Naive B cell (primary cell): ENCODE data around the gene CTSW. TPM values are rescaled to one million over a fixed set of nuclear protein-coding genes. Genes with fewer than 3 reads are reported as not detected.

ENCODE experiments used
- ATAC-seq, 2 donors: fragments of 150-1000 bp; cut with Tn5 transposase; 2 replicates each; pipeline ENCODE4 v1.10.0; 2021; ENCODE audit warnings: low read depth in 2 of 2, mild to moderate bottlenecking in 2 of 2, moderate library complexity in 2 of 2
- DNase-seq: peaks from one replicate; pipeline ENCODE4 v3.0.0; 2022
- H3K27ac Mint-ChIP-seq, 6 donors: one replicate each; pipeline ENCODE4 v1.8.0; 2020 to 2022; ENCODE audit warnings: mild to moderate bottlenecking in 6 of 6, mixed read lengths in 6 of 6, moderate library complexity in 5 of 6, inconsistent platforms in 2 of 6
- H3K27me3 Mint-ChIP-seq, 3 donors: one replicate each; pipeline ENCODE4 v1.8.0; 2021 to 2022; ENCODE audit warnings: mixed read lengths in 3 of 3, mild to moderate bottlenecking in 1 of 3
- H3K36me3 Mint-ChIP-seq, 2 donors: one replicate each; pipeline ENCODE4 v1.8.0; 2020 to 2022; ENCODE audit warnings: mixed read lengths in 2 of 2, inconsistent platforms in 1 of 2, mild to moderate bottlenecking in 1 of 2
- H3K4me1 Mint-ChIP-seq, 3 donors: one replicate each; pipeline ENCODE4 v1.8.0; 2020 to 2022; ENCODE audit warnings: mixed read lengths in 3 of 3, inconsistent platforms in 1 of 3, mild to moderate bottlenecking in 1 of 3, moderate library complexity in 1 of 3
- H3K4me3 Mint-ChIP-seq, 8 donors: one replicate each; pipeline ENCODE4 v1.8.0; 2020 to 2022; ENCODE audit warnings: mild to moderate bottlenecking in 8 of 8, mixed read lengths in 8 of 8, moderate library complexity in 8 of 8, inconsistent platforms in 2 of 8
- H3K9me3 Mint-ChIP-seq, 7 donors: one replicate each; pipeline ENCODE4 v1.8.0; 2020 to 2022; ENCODE audit warnings: mixed read lengths in 7 of 7, mild to moderate bottlenecking in 5 of 7, inconsistent platforms in 2 of 7, moderate library complexity in 1 of 7
- polyA plus RNA-seq, 6 donors: library from polyadenylated mRNA; unstranded; fragments of 300-500 nt; fragmentation: Illumina TruSeq; gene quantifications; one replicate each; pipeline ENCODE4 v1.2.3, GENCODE V29; 2021; ENCODE audit warnings: low read depth in 6 of 6

Gene CTSW
- polyA plus RNA-seq, 6 donors from 2014 or later, result 0.68 to 7.2 (median 3.0) TPM

DNA sequence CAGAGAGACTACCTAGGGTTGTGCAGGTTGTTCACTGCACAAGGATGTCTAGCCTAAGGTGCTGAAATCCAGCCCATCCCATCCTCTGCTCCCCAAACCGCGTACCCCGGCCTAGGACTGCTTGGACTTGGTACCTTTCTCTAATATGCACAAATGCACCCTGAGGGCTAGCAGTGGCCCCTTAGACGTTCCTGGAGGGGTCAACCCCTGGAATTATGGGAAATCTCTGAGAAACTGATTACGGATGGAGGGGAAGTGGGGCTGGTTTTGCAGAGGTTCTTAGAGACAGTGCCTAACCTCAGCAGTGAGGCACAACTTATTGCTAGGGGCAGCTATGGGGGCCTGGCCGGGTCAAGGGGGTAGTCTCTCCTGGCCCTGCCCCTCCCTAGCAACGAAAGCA is 36.8 kb downstream of the CTSW start:
- DNase-seq (no peak), ATAC-seq (no peak)
- Mint-ChIP-seq H3K27ac (peak overlapping the region in 3 of 6 donors; percentile 66 to 88 (median 80)), H3K4me1 (peaks cover 39 to 54% (median 47%) of the 10 kb centered on the region in 3 donors), H3K36me3 (no peaks in the 10 kb centered on the region), H3K9me3 (no peaks in the 10 kb centered on the region), H3K27me3 (peaks cover 0 to 7% (median 5%) of the 10 kb centered on the region in 3 donors), H3K4me3 (peak overlapping the region; percentile 43 to 95 (median 86))

DNA sequence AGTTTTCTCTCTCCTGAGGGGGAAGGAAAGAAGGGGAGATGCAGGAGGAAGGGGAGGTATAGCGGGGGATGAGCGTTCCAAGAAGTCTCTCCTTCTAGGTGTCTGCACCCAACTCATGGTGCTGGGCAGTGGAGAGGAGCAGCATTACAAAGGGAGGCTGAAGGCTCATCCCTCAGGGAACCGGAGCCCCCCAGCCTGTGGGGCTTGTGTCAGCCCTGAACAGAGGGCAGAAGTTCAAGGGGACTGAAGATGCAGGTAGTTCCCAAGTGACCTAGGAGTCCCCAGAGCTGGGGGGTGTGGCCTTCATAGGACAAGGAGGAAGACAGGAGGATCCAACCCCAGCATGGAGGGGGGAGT is 37.4 kb downstream of the CTSW start:
- DNase-seq (no peak), ATAC-seq (no peak)
- Mint-ChIP-seq H3K9me3 (no peaks in the 10 kb centered on the region), H3K36me3 (no peaks in the 10 kb centered on the region), H3K27ac (peak overlapping the region in 3 of 6 donors; percentile 28 to 88 (median 86)), H3K4me1 (peaks cover 35 to 53% (median 46%) of the 10 kb centered on the region in 3 donors), H3K4me3 (peak overlapping the region; percentile 67 to 95 (median 87)), H3K27me3 (no peaks in the 10 kb centered on the region)

DNA sequence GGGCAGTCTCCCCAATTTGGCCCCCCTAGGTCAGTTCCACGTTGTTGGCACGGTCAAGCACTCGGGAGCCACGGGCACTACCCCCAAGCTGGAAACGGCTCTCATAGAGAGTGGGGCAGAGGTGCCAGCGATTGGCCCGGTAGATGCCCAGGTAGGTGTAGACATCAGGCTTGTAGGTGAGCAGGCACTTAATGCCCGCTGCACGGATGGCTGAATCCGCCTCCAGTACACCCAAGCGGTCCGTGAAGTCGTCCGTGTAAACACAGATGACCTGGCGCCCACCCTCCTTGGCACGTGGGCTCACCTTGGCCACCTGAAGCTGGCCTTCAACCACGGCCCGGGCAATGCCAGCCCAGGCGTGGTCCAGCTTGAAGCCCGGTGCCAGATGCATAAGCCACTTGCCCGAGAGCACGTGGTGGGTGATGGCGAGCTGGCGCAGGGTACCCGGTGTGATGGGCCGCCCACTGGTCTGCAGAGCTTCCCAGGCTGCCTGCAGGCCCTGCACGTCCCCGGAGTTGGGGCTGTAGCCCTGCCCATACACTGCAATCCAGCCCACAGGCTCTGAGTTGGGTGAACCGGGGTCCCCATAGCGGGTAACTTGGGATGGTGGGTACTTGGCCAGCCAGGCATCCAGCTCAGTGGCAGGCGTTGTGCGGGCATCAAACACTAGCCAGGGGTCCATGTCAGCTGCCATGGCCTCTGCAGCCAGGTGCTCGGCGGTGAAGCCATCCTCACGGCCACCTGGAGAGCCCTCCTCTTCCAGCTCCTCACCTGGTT is 38.0 kb downstream of the CTSW start:
- peaks cover 35 to 59% (median 51%) of the 10 kb centered on the region in 3 donors for H3K4me1 Mint-ChIP-seq
- no peaks in the 10 kb centered on the region for H3K27me3 Mint-ChIP-seq
- peak overlapping the region in 2 of 6 donors; percentile 28 to 89 for H3K27ac Mint-ChIP-seq
- peak overlapping the region; percentile 85 to 95 (median 90) for H3K4me3 Mint-ChIP-seq
- ATAC-seq (no peak), DNase-seq (no peak)
- no peaks in the 10 kb centered on the region for H3K36me3 Mint-ChIP-seq
- H3K9me3 Mint-ChIP-seq, result no peaks in the 10 kb centered on the region

DNA sequence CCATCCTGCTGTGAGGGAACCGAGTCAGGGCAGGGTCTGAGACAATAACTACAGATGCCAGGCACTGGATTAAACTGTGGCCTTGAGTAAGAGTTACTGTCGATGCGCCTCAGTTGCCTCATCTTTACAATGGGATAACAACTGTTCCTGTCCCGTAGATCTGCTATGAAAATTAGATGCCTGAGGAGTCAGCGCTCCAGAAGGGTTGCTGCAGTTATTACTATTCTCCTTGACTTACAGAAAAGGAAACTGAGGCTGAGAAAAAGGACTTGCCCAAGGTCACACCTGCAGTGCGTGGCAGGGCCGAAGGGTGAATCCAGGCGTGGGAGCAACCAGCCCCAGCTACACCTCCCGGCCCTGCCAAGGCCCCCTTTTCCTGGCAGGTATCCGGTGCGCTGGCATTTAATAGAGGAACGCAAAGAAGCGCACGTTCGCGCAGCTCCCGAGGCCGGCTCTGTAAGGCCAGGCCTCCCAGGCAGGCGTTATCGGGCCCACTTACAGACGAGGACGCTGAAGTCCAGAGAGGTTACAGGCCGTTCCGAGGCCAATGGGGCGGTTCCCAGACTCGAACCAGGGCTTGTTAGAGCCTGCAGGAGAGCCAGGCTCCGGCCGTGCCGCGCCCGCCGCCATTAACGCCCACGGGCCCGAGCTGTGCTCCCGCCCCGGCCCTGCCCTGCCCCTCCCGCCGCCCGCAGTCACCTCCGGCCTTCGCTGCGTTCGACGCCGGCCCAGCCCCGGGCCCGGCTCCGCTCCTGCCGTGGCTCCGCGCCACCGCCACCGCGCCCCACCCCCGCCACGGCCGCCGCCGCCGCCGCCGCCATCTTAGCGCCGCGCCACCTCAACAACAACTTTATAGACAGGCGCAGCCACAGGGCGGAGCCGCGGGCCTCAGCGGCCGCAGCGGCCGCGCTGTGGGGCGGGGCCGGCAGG is 38.8 kb downstream of the CTSW start, which contains the start of gene C11orf68:
C11orf68 (minus strand) TSS at position 852 of the 930 bp plus-strand sequence; CDS start at position 821, 31 bp downstream.
- peak within 1 kb of the TSS; percentile 85 to 98 (median 92) for H3K4me3 Mint-ChIP-seq
- no peaks in the 10 kb centered on the region for H3K36me3 Mint-ChIP-seq
- no peaks in the 10 kb centered on the region for H3K27me3 Mint-ChIP-seq
- ATAC-seq, result peak; percentile 65
- peak within 1 kb of the TSS; percentile 82 to 92 (median 86) for H3K27ac Mint-ChIP-seq
- no peaks in the 10 kb centered on the region for H3K9me3 Mint-ChIP-seq
- H3K4me1 Mint-ChIP-seq, result peaks cover 35 to 62% (median 53%) of the 10 kb centered on the region in 3 donors
- DNase-seq, result no peak

DNA sequence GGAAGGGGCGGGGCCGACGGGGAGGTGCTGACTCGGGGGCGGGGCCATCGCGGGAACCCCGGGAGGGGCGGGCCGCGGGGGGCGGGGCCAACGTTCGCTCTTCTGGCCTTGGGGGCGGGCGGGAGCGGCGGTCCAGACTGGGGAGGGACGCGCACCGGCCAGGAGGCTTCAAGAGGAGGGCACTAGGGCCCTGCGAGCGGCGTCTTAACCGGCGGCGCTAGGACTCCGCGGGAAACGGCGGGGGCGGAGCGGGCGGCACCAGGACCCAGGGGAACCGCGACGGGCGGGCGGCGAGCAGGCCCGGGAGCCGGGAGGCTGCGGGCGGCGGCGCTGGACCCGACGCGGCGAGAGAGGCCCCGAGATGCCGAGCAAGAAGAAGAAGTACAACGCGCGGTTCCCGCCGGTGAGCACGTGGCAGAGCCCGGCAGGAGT is 39.5 kb downstream of the CTSW start, which contains the start of gene DRAP1:
DRAP1 (plus strand) TSS at position 286 of the 432 bp plus-strand sequence; CDS start at position 362, 76 bp downstream.
- Mint-ChIP-seq H3K36me3 (no peaks in the 10 kb centered on the region), H3K4me1 (peaks cover 35 to 60% (median 53%) of the 10 kb centered on the region in 3 donors), H3K27me3 (no peaks in the 10 kb centered on the region), H3K9me3 (no peaks in the 10 kb centered on the region), H3K4me3 (peak within 1 kb of the TSS; percentile 85 to 98 (median 92)), H3K27ac (peak within 1 kb of the TSS; percentile 82 to 92 (median 86))
- DNase-seq (peak; percentile 96), ATAC-seq (peak; percentile 88 to 90)

- Mint-ChIP-seq H3K4me3 (peak overlapping the region; percentile 85 to 98 (median 92)), H3K9me3 (no peaks in the 10 kb centered on the region), H3K27me3 (no peaks in the 10 kb centered on the region), H3K36me3 (no peaks in the 10 kb centered on the region), H3K27ac (peak overlapping the region in 5 of 6 donors; percentile 42 to 92 (median 85)), H3K4me1 (peaks cover 30 to 54% (median 52%) of the 10 kb centered on the region in 3 donors)
- DNase-seq (no peak), ATAC-seq (peak; percentile 43 to 45)
Observed at GRCh38 chr11:65919573-65920371, 40.1 kb downstream of the CTSW start.

DNA sequence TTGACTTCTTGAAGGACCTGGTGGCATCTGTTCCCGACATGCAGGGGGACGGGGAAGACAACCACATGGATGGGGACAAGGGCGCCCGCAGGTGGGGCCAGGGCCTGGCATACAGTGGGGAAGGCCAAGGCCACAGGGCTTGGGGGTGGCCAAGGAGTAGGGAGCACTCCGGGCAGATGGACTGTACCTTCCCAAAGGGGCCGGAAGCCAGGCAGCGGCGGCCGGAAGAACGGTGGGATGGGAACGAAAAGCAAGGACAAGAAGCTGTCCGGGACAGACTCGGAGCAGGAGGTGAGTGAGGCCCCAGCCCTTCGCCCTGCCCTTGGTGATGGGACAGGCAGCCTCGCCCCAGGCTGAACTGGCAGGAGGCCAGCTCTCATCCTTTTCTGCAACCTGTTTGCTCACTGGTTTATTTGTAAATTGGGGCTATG is 40.8 kb downstream of the CTSW start:
- Mint-ChIP-seq H3K9me3 (no peaks in the 10 kb centered on the region), H3K36me3 (no peaks in the 10 kb centered on the region), H3K4me1 (peaks cover 24 to 48% (median 47%) of the 10 kb centered on the region in 3 donors), H3K27me3 (no peaks in the 10 kb centered on the region), H3K4me3 (peak overlapping the region; percentile 85 to 98 (median 92)), H3K27ac (peak overlapping the region in 3 of 6 donors; percentile 51 to 89 (median 82))
- ATAC-seq, result no peak
- no peak for DNase-seq

GRCh38 chr11:65921033-65921555 is 41.5 kb downstream of the CTSW start:
- Mint-ChIP-seq H3K27ac (no peak overlapping the region), H3K36me3 (no peaks in the 10 kb centered on the region), H3K27me3 (no peaks in the 10 kb centered on the region), H3K4me3 (peak overlapping the region in 7 of 8 donors; percentile 85 to 98 (median 92)), H3K4me1 (peaks cover 21 to 40% (median 40%) of the 10 kb centered on the region in 3 donors), H3K9me3 (no peaks in the 10 kb centered on the region)
- ATAC-seq (no peak), DNase-seq (no peak)

DNA sequence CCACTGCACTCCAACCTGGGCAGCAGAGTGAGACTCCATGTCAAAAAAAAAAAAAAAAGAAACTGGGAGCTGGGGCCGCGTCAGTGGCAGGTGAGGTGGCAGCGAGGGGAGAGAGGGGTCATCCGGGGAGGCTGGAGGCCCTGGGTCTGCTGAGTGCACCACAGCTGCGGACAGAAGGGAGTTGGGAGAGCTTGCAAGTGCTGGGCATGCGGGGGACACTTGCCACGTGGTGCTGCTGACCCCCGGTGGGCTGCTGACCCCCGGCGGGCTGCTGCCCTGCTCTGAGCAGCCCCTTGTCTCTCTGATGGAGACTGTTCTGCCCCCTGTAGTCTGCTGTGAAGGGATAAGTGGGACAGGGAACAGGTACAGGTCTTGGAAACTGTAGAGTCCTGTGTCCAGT is 42.2 kb downstream of the CTSW start:
- Mint-ChIP-seq H3K36me3 (no peaks in the 10 kb centered on the region), H3K9me3 (no peaks in the 10 kb centered on the region), H3K27me3 (no peaks in the 10 kb centered on the region), H3K4me1 (peaks cover 14 to 35% (median 34%) of the 10 kb centered on the region in 3 donors), H3K4me3 (peak overlapping the region in 4 of 8 donors; percentile 49 to 72 (median 68)), H3K27ac (peak overlapping the region in 2 of 6 donors; percentile 28 to 44)
- no peak for DNase-seq
- ATAC-seq, result no peak

DNA sequence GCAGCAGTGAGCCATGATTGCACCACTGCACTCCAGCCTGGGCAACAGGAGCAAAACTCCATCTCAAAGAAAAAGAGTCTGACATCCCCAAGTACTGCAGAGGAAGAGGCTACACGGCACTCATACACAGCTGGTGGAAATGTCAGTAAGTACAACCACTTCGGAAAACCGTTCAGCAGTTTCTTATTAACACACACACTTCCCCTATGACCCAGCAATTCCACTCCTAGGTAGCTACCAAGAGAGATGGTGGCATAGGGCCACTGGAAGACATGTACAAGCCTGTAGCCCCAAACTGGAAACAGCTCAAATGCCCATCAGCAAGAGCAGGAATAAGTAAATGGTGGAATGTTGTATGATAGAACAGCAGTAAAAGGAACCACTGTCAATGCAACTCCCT is 42.9 kb downstream of the CTSW start:
- DNase-seq (no peak), ATAC-seq (no peak)
- Mint-ChIP-seq H3K4me1 (peaks cover 14 to 37% (median 34%) of the 10 kb centered on the region in 3 donors), H3K9me3 (no peaks in the 10 kb centered on the region), H3K27me3 (no peaks in the 10 kb centered on the region), H3K36me3 (no peaks in the 10 kb centered on the region), H3K4me3 (peak overlapping the region in 5 of 8 donors; percentile 37 to 72 (median 49)), H3K27ac (peak overlapping the region in 2 of 6 donors; percentile 28 to 72)

DNA sequence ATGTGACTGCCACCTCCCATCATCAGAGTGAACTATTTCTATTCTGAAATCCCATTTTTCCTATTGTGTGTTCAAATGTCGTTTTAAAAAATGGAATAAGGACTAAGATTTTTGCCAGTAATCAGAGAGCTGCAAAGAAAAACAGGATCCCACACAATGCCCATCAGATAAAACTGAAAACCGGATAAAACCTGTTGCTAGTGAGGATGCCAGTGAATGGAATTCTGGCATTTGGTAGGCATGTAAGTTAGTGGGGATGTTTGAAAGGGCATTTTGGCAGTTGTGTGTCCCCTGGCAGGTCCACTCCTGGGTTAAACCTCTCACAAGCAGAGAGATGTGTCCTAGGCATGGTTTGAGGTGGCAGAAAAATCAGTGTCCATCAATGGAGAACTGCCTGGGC is 45.8 kb downstream of the CTSW start:
- Mint-ChIP-seq H3K4me1 (peaks cover 23 to 43% (median 42%) of the 10 kb centered on the region in 3 donors), H3K9me3 (no peaks in the 10 kb centered on the region), H3K4me3 (peak overlapping the region in 1 of 8 donors; percentile 41), H3K27ac (peak overlapping the region in 1 of 6 donors; percentile 74), H3K36me3 (no peaks in the 10 kb centered on the region), H3K27me3 (no peaks in the 10 kb centered on the region)
- ATAC-seq (no peak), DNase-seq (no peak)

GRCh38 chr11:65927904-65928397 is 48.3 kb downstream of the CTSW start:
- Mint-ChIP-seq H3K9me3 (no peaks in the 10 kb centered on the region), H3K36me3 (no peaks in the 10 kb centered on the region), H3K27me3 (no peaks in the 10 kb centered on the region), H3K27ac (peak overlapping the region; percentile 72 to 96 (median 92)), H3K4me1 (peaks cover 22 to 30% (median 24%) of the 10 kb centered on the region in 3 donors), H3K4me3 (peak overlapping the region; percentile 49 to 91 (median 80))
- peak; percentile 78 for DNase-seq
- peak; percentile 97 to 98 for ATAC-seq
